Measurements from ENCODE around the gene TMEM8B.

GRCh38 chr9:35882263-35882848 lies 53.3 kb downstream of the TMEM8B start:
- TF ChIP-seq, protein P1, sequence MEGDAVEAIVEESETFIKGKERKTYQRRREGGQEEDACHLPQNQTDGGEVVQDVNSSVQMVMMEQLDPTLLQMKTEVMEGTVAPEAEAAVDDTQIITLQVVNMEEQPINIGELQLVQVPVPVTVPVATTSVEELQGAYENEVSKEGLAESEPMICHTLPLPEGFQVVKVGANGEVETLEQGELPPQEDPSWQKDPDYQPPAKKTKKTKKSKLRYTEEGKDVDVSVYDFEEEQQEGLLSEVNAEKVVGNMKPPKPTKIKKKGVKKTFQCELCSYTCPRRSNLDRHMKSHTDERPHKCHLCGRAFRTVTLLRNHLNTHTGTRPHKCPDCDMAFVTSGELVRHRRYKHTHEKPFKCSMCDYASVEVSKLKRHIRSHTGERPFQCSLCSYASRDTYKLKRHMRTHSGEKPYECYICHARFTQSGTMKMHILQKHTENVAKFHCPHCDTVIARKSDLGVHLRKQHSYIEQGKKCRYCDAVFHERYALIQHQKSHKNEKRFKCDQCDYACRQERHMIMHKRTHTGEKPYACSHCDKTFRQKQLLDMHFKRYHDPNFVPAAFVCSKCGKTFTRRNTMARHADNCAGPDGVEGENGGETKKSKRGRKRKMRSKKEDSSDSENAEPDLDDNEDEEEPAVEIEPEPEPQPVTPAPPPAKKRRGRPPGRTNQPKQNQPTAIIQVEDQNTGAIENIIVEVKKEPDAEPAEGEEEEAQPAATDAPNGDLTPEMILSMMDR (conservative IDR thresholded peaks at IDR 0.05) = peak; percentile 91
- TF ChIP-seq EZH2 (IDR thresholded peaks at IDR 0.05; ENCODE audit: low read depth) = no peak
